GM12864 (cell line): ENCODE measurements around the gene NOS1AP.

Experiments used
- DNase-seq: peaks from one replicate; pipeline ENCODE4 v3.0.0-alpha.2; 2011; ENCODE audit warnings: low read depth
- H3K4me3 ChIP-seq: 2 replicates; pipeline ENCODE4 v1.5.1; 2011; ENCODE audit warnings: mild to moderate bottlenecking, low read depth, low read length, control low read depth
- CTCF ChIP-seq: IDR thresholded peaks from 2 replicates; pipeline ENCODE4 v1.5.1; 2011; ENCODE audit warnings: low read depth, mild to moderate bottlenecking, moderate library complexity, low read length, control low read depth, inconsistent platforms; ENCODE audit errors: missing control alignments

NOS1AP gene

GRCh38 chr1:162177126-162177525, 107.6 kb downstream of the NOS1AP start:
- no peak for DNase-seq
- no peak for TF ChIP-seq CTCF
- no peak overlapping the region for H3K4me3 ChIP-seq

GRCh38 chr1:162178432-162178831, 108.9 kb downstream of the NOS1AP start:
- no peak overlapping the region for H3K4me3 ChIP-seq
- no peak for TF ChIP-seq CTCF
- DNase-seq, result no peak

- no peak overlapping the region for H3K4me3 ChIP-seq
- DNase-seq, result no peak
- no peak for TF ChIP-seq CTCF
These were observed 109.6 kb downstream of the NOS1AP start for GRCh38 chr1:162179121-162179520.

GRCh38 chr1:162180813-162181212, 111.3 kb downstream of the NOS1AP start:
- no peak for TF ChIP-seq CTCF
- no peak for DNase-seq
- H3K4me3 ChIP-seq, result no peak overlapping the region

- no peak for DNase-seq
- no peak for TF ChIP-seq CTCF
- no peak overlapping the region for H3K4me3 ChIP-seq
These were observed 112.6 kb downstream of the NOS1AP start for GRCh38 chr1:162182090-162182489.

GRCh38 chr1:162185314-162186025, 116.0 kb downstream of the NOS1AP start:
- no peak for TF ChIP-seq CTCF
- no peak for DNase-seq

GRCh38 chr1:162186026-162186374, 116.5 kb downstream of the NOS1AP start:
- TF ChIP-seq CTCF, result no peak
- H3K4me3 ChIP-seq, result no peak overlapping the region
- no peak for DNase-seq

More at GRCh38 chr1:162185314-162186025, 116.0 kb downstream of the NOS1AP start:
- H3K4me3 ChIP-seq, result no peak overlapping the region
